ENCODE data around the gene ABCF3. TPM values are rescaled to one million over a fixed set of nuclear protein-coding genes. Genes with fewer than 3 reads are reported as not detected.
A peak's percentile ranks its signal among the peaks of the same experiment; 100 is the strongest.

ABCF3 gene
- total and polyA plus RNA-seq, 2 of the 13 experiments (the other 11 are each of a cell fraction or from before 2014, with no cell fraction given): 38.8 to 46.5 TPM

DNA sequence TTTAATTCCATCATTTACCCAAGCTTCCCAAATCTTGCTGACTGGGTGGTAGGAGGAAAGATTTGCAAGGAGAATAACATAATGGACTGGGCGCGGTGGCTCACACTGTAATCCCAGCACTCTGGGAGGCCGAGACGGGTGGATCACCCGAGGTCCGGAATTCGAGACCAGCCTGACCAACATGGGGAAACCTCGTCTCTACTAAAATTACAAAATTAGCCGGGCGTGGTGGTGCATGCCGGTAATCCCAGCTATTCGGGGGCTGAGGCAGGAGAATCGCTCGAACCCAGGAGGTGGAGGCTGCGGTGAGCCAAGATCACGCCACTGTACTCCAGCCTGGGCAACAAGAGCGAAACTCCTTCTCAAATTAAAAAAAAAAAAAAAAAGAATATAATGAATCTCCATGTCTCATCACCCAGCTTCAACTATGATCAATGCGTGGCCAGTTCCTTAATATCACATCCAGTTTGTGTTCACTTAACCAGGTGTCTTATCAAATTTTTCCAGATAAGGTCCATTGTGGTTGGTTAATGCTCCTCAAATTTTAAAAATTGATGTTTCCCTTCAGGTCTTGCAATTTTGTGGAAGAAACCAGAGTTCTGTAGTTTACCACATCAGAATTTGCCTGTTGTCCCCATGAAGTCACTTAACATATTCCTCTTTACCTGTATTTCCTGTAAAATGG is 1.3 kb upstream of the ABCF3 start:
- Histone ChIP-seq H3K36me3 (replicated peaks in 1 of 2; ENCODE audit: control insufficient read depth in 1 of 2, insufficient read depth in 2 of 2, low read length in 2 of 2) (peaks cover 44 to 64% of the 10 kb centered on the region in 2 experiments), H4K20me1 (ENCODE audit: insufficient read depth, low read length) (peaks cover 4% of the 10 kb centered on the region; the same call in 1 of the 2 replicates), H3K9me3 (ENCODE audit: low read length) (no peaks in the 10 kb centered on the region), H3K4me2 (ENCODE audit: low read depth, low read length) (0 out of 2 replicates have a peak overlapping the region, but pooled peaks have one; percentile 58), H3K4me1 (ENCODE audit: insufficient read depth, low read length) (peaks cover 25% of the 10 kb centered on the region), H3K4me3 (replicated peaks in 1 of 3; ENCODE audit: insufficient read depth in 1 of 3, low read depth in 2 of 3, low read length in 3 of 3) (no peak overlapping the region), H3K27me3 (ENCODE audit: control insufficient read depth in 1 of 2, insufficient read depth in 2 of 2, low read length in 2 of 2) (no peaks in the 10 kb centered on the region; a peak in 1 of 5 replicates), H3K27ac (ENCODE audit: extremely low read length, insufficient read depth, low read length) (peak overlapping the region; percentile 85), H3K79me2 (ENCODE audit: insufficient read depth, low read length) (peaks cover 32% of the 10 kb centered on the region), H3K9ac (ENCODE audit: insufficient read depth, low read depth, low read length) (peak overlapping the region; percentile 68; the same call in 1 of the 2 replicates), H2AFZ (ENCODE audit: low read length) (no peak overlapping the region)
- ChIA-PET POLR2A (interaction anchor here (0.8 to 1.6 kb wide), 6 partner anchors 8 to 49 kb away, joined by 3 to 23 read pairs (median 5); partner anchors contain the start of genes AP2M1, DVL3 and EIF2B5), CTCF (ENCODE audit: low intra/inter-chr PET ratio, low total read pairs) (no interaction called here)
- in situ Hi-C loops (cut with HindIII; ENCODE audit: extremely low pct_ligation_motif_present, low pct_unique_long_range_greater_than_20kb) (no loop called here), intact Hi-C loops (cut with micrococcal nuclease; ENCODE audit: unreplicated experiment) (loop anchor here (1.0 to 5.0 kb wide), 2 partner anchors 37 to 289 kb away; no protein-coding TSS in a partner anchor)
- no peak for FAIRE-seq
- DNase-seq (ENCODE audit: low spot score): no peak
- ATAC-seq: no peak
- TF ChIP-seq CENPBD1 (CRISPR knock-in tag; IDR thresholded peaks at IDR 0.05; ENCODE audit: borderline replicate concordance, low read depth) (no peak), PBX2 (CRISPR knock-in tag; IDR thresholded peaks at IDR 0.05) (no peak), YEATS4 (CRISPR knock-in tag; IDR thresholded peaks at IDR 0.05; ENCODE audit: borderline replicate concordance) (no peak), KLF15 (CRISPR knock-in tag; IDR thresholded peaks at IDR 0.05; ENCODE audit: borderline replicate concordance) (no peak), ZNF530 (CRISPR knock-in tag; IDR thresholded peaks at IDR 0.05; ENCODE audit: low read depth) (no peak), MTA1 (CRISPR knock-in tag; IDR thresholded peaks at IDR 0.05; ENCODE audit: borderline replicate concordance) (no peak), NR2F2 (IDR thresholded peaks at IDR 0.05; ENCODE audit: borderline replicate concordance, low read depth) (no peak), MBNL3 (CRISPR knock-in tag; conservative IDR thresholded peaks at IDR 0.05) (no peak), NFYC (CRISPR knock-in tag; IDR thresholded peaks at IDR 0.05) (no peak), SOX6 (IDR thresholded peaks at IDR 0.05) (no peak), SOX6 (CRISPR knock-in tag; IDR thresholded peaks at IDR 0.05) (no peak), FIP1L1 (IDR thresholded peaks at IDR 0.05; ENCODE audit: borderline replicate concordance, insufficient read depth, low read depth, low read length) (no peak), ZNF737 (CRISPR knock-in tag; IDR thresholded peaks at IDR 0.05; ENCODE audit: borderline replicate concordance) (no peak), KDM5A (IDR thresholded peaks at IDR 0.05; ENCODE audit: borderline replicate concordance, low read length) (no peak), MAFG (CRISPR knock-in tag; IDR thresholded peaks at IDR 0.05) (no peak)
- WGBS (ENCODE audit: low lambda C conversion rate): 97% methylated on average over 18 of the region's 18 CpGs
- BruUV-seq (replicated peaks): no TSS peak

All from HepG2 (cell line).